NCI-H510A (cell line): ENCODE measurements around the gene KPNA1.
"Not testable (repeated sequence)": the region's sequence is repeated elsewhere in the genome, so short reads cannot be mapped to it uniquely, and the experiment has no call there.

Experiments
- DNase-seq: peaks from one replicate; lab custom pipeline; 2025; lab: John Stamatoyannopoulos, UW

KPNA1 gene

DNA sequence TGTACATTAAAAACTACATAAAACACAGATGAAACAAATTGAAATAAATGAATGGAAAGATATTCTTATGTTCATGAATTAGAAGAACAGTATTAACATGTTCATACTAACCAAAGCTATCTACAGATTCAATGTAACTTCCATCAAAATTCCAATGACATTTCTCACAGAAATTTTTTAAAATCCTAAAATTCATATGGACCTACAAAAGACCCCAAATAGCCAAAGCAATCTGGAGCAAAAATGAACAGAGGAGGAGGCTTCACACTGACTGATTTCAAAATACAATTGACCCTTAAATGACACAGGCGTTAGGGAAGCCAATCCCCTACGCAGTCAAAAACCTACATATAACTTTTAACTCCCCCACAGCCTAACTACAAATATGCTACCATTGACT, 39.4 kb downstream of the KPNA1 start:
- DNase-seq: no peak

DNA sequence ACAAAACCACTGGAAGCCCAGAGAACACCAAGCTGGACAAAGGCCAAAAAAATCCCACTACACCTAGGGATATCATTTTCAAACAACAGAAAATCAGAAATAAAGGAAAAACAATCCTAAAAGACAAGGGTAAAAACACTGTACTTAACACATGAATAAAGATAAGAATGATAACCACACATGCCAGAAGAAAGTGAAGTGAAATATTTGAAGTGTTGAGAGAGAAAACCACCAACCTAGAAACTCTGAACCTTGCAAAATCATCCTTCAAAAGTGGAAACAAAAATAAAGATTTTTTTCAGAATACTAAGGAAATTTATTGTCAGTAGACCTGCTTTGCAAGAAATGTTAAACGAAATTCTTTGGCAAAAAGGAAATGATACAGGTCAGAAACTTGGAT, 45.1 kb downstream of the KPNA1 start:
- no peak for DNase-seq

DNA sequence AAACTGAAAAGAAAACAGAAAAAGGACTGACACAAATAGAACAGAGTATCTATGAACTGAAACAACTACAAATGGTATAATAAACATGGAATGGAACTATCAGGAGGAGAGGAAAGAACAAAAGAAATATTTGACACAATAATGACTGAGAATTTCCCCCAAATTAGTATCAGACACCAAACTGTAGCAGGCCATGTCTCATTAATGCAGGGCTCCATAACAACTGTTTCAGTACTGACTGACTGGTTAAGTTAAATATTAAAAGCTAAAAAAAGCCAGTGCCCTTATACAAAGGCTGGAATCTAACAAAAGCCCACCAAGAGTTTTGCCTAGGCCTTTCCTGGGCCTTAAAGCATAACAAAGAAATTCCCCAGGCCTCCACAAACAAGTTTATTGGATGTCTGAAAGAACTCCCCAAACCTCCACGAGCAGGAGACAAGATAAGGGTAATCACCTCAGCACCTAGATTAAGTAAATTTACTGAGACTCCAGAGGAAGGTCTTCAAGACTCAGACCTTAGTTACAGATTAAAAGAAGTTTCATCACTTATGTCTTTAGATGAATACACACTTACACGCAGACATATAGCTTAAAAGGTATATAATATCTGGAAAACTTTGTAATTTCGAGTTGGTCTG, 45.7 kb downstream of the KPNA1 start:
- DNase-seq: no peak

DNA sequence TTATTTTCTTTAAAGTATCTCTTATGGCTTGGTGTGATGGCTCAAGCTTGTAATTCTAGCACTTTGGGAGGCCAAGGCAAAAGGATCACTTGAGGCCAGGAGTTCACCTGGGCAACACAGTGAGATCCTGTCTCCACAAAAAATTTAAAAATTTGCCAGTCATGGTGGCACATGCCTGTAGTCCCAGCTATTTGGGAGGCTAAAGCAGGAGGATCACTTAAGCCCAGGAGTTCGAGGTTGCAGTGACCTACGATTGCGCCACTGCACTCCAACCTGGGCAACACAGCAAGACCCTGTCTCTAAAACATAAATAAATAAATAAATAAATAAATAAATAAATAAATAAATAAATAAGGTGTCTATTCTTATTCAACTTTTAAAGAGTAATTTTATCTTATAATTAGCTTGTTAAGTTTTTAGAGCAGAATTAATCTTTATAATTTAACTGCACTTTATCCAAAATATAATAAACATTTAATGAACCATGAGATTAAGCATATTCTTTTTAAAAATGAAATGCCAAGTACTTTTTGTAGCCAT, 48.0 kb downstream of the KPNA1 start:
- no peak for DNase-seq

DNA sequence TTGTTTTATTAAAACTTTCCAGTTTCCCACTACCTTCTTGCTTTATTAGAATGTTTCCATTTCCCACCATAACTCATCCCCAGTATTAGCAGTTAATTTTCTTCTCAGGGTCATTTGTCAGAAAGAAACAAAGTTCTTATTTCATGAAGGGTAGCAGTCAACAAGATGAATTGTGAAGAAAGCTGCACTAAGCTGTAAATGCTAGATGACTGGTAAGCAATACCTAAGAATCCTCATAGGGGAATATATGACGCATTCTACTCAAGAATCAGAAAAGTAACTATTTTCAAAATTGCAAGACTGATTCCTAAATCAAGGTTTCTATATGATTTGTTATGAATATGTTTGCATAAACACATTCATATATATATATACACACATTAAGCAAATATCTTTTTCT, 50.1 kb downstream of the KPNA1 start:
- DNase-seq: no peak

DNA sequence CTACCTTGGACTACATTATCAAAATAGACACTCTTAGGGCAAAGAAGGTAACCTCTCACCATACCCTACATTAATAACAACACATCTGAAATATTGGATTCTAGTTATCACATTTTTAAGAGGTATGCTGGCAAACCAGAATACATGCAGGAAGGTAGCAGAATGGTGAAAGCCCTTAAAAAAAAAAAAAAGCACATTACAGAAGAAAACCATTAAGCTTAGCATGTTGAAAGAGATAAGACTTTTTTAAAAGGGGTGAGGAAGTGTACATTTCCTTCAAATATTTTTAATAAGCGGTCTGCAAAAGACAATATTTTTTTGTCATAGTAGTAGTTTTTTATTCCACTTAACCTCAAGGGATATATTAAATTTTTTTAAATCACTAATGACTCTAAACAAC, 52.3 kb downstream of the KPNA1 start:
- DNase-seq: no peak

DNA sequence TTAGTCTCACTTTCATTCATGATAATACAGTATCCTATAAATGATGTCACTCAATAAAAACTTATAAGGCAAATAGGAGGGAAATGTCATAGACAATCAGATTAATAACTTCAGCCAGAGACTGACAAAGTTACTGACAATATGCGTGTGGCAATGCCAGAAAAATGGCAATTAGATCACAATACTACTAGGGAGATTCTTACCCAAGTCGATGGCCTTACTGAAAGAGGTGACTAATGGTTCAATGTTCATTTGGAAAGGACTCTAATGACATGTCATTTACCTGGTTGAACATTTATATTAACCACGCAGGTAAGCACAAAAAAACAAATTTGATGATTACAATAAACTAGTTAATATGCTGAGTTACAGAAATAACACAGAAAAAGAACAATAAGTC, 52.9 kb downstream of the KPNA1 start:
- no peak for DNase-seq

DNA sequence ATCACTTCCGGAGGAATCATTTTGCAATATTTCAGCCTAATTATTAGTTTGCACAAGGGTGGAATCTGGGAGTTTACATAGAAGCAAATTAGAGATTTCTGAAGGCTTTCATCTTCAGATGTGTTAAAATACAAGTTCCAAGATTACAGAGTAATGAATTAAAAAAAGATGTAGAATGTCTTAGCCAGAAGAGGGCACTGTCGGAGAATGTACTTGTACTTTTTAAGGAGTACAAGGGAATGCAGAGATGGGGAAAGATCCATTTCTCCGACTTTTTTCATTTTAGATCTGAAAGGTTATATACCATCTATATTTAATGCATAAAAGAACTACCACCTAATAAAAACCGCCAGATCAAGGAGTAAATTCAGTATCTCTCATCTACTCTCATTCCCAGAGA, 55.7 kb downstream of the KPNA1 start:
- DNase-seq: no peak

DNA sequence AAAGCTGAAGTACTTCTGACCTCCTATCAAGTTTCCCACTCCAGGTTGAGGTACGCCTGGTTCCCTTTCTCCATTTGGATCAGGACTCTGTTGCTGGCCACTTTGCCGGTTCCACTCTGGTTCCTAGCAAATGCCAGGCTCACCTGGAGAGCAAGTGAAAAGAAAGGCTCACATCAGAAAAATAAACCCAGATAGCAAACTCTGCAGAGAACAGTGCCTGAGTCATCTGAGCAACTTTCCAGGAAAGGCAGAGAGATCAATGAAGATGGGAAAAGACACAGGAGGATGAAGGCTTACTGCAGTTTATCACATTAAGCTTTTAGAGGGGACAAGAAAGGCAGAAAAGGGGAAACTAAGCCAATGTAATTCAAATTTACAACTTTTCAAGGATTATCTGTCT, 57.0 kb downstream of the KPNA1 start:
- no peak for DNase-seq

DNA sequence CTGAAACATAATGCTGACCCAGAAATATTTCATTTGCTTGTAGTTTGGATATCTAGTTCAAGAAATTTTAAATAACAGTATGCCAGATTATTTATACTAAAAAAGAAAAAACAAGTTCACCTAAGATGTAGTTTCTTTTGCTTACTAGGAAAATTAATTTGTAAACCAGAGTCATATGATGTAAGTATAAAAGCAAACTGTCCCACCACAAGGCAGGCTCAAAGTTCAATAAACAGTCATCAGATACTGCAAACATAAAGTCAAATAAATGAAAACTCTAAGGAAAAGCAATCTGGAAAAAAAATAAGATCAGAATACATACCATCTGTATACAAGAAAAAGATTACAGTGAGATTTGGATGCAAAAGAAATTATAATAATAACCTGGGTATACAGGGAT, 58.7 kb downstream of the KPNA1 start:
- no peak for DNase-seq

DNA sequence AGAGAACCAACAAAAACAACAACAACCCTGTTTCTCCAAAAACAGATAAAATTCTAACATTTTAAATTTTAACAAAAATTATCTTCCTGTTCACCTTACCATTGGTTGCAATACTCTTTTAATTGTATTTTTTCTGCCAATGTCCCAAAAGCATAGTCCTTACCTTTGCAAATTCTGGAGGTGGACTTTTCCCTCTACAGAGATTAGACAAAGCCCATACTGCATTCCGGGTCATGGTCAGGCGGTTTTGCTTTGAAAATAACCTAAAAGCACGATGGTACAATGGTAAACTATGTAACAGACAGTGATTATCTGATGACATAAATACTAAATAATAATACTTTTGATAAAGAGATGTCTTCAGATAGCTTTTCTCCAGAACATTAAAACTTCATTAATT, 63.4 kb downstream of the KPNA1 start:
- DNase-seq: no peak

DNA sequence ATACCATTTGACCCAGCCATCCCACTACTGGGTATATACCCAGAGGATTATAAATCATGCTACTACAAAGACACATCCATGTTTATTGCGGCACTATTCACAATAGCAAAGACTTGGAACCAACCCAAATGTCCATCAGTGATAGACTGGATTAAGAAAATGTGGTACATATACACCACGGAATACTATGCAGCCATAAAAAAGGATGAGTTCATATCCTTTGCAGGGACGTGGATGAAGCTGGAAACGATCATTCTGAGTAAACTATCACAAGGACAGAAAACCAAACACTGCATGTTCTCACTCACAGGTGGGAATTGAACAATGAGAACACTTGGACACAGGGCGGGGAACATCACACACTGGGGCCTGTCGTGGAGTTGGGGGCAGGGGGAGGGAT, 66.5 kb downstream of the KPNA1 start:
- DNase-seq: not testable (repeated sequence)

DNA sequence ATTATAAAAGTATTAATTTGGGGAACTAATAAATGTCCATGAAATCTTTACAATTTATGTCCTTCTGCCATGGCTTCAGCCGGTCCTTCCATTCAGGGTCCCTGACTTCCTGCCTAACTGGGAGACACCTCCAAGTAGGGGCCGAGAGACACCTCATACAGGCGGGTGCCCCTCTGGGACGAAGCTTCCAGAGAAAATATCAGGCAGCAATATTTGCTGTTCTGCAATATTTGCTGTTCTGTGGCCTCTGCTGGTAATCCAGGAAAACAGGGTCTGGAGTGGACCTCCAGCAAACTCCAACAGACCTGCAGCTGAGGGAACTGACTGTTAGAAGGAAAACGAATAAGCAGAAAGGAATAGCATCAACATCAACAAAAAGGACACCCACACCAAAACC, 70.2 kb downstream of the KPNA1 start:
- not testable (repeated sequence) for DNase-seq

DNA sequence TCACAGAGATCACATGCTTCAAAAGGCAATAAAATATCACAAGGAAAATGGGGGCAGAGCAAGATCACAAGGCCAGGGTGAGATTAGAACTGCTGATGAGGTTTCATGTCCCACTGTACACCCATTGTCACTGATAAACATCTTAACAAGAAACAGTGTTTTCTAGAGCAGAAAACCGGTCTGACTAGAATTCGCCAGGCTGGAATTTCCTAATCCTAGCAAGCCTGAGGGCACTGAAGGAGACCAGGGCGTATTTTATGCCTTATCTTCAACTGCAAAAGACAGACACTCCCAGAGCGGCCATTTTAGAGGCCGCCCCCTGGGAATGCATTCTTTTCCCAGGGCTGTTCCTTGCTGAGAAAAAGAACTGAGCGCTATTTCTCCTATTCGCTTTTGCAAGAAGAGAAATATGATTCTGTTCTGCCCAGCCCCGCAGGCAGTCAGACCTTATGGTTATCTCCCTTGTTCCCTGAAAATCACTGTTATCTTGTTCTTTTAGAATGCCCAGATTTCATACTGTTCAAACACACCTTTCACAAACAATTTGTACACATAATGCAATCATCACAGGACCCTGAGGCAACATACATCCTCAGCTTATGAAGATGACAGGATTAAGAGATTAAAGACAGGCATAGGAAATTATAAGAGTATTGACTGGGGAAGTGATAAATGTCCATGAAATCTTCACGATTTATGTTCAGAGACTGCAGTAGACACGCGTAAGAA, 70.8 kb downstream of the KPNA1 start:
- not testable (repeated sequence) for DNase-seq

DNA sequence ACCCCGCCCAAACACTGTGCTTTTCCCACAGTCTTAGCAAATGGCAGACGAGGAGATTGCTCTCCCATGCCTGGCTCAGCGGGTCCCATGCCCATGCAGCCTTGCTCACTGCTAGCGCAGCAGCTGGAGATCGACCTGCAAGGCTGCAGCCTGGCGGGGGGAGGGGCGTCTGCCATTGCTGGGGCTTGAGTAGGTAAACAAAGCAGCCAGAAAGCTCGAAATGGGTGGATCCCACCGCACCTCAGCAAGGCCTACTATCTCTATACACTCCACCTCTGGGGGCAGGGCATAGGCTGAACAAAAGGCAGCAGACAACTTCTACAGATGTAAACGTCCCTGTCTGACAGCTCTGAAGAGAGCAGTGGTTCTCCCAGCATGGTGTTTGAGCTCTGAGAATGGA, 71.6 kb downstream of the KPNA1 start:
- peak; percentile 49 for DNase-seq

DNA sequence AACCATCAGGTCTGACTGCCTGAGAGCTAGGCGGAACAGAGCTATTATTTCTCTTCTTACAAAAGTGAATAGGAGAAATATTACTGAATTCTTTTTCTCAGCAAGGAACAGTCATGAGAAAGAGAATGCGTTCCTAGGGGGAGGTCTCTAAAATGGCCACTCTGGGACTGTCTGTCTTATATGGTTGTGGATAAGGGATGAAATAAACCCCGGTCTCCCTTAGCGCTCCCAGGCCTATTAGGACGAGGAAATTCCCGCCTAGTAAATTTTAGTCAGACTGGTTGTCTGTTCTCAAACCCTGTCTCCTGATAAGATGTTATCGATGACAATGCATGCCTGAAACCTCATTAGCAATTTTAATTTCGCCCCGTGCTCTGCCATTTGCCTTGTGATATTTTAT, 78.8 kb downstream of the KPNA1 start:
- no peak for DNase-seq

DNA sequence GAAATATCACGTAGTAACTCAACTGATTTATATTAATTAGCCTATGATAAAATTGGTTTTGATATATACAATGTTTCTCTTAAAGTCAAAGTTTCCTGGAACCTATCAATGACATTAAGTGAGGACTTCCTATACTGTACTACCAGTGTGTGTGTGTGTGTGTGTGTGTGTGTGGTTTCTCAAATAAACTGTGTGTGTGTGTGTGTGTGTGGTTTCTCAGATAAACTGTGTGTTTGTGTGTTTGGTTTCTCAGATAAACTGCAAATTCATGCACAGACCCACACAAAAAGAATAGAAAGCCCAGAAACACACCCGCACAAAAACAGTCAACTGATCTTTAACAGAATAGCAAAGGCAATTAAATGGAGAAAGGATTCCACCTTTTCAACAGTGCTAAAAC, 84.4 kb downstream of the KPNA1 start:
- DNase-seq: no peak

DNA sequence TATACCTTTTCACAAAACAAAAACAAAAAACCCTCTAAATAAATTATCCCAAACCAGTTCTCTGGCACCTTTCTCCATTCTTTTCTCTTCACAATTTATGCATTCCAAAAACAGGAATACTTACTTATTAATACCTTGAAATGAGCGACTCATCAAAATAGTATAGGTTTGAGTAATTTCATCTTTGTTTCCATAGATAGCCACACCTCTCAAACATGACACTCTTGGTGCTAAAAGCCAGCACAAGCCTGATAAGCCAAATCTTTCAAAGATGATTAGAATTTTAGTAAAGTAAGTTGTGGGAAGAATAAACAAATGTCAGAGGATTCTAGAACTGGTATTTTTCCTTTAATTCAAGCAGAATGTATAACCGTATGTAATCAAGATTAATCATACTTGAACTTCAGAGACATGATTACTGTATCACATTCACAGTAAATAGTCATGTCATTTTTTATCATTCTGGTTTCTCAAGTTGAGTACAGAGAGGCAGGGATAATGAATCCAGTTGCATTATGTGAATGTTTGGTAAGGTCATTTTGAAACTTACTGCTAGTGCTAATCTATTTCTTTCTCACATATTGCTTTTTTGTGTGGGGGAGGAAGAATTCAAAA, 86.8 kb downstream of the KPNA1 start:
- DNase-seq: no peak

DNA sequence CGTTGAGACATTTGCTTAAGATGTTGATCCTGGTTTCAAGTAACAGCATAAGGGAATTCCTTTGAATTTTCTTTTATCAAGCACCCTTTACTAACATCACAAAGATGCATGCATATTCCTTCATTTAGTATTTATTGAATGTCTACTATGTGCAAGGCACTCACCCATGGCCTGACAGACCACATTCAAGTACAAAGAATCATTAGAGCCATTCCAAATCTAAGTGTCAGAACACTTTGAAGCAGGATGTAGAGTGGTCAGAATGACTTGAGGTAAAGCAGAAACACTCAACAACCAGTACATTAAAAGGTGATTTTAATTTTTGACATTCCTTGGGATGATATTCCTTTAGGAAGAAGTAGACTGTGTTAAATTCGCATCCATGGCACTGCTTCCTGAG, 92.9 kb downstream of the KPNA1 start:
- no peak for DNase-seq

DNA sequence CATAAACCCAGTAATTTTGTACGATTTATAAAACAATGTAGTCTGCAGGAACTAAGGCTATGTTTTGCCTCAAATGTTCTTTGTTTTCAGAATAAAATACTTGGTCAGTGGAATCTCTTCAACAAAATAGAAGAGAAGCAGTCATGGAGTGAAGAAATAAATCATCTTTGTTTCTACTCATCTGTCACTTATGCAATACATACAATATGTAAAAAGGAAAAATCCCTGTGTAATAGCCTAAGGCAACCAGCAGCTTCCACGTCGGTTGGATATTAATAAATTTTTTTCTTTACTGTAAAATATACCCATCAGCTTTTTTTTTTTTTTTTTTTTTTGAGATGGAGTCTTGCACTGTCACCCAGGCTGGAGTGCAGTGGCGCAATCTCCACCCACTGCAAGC, 93.6 kb downstream of the KPNA1 start:
- DNase-seq: no peak

DNA sequence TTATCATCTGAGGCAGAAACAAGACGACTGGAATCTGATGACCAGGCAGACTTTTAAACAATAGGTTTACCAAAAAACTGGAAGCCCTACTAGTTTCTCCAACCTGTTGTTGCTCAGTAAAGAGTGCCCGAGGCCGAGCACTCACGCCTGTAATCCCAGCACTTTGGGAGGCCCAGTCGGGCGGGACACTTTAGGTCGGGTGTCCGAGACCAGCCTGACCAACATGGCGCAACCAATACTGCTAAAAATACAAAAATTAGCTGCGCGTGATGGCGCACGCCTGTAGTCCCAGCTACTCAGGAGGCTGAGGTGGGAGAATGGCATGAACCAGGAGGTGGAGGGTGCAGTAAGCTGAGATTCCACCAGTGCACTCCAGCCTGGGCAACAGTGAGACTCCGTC, 97.8 kb downstream of the KPNA1 start:
- DNase-seq: no peak

DNA sequence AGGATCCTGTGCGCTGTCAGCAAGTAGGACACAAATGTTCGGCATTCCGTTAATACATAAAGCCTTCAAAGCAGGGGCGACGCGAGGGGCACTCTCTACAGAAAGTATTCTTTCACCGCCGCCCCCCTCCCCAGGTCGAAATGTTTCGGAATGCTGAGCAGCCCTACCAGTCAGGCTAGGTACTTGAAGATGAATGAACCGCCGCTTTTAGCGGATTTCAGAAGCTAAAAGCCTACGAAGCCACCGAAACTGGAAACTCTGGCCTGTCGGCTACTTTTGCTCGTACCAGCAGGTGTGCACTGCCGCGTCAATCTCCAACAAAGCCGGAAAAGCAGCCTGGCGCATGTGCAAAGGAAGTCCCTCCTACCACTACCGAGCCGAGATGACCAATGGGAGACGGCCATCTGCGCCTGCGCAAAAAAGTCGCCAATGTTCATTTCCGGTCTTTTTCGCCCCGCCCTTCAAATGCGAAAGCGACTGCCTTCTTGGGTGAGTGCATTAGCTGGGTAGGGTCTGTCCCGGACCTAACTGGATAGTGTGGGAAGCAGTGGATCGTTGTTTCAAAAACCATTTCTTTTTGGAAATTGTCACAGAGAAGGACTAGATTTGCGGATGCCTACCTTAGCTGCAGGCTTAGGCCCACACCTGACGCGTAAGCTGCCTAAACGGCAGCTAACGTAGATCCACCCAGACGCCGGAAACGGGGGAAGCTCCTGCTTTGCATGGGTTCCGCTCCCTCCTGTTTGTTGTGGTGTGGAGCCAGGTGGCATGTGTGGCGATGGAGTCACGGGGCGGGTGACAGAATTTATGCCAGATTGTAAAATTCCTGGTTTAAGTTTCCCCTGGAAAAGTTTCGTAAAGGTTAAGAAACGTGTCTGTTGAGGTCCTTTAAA, 98.7 kb downstream of the KPNA1 start, which contains the start of gene WDR5B:
Gene WDR5B (minus strand): TSS at position 301 of the 893 bp plus-strand sequence. CDS start 534 bp downstream, outside the sequence.
- DNase-seq: no peak
